Lung (tissue), 12 donors: ENCODE measurements around the gene AZU1. TPM values are rescaled to one million over a fixed set of nuclear protein-coding genes. Genes with fewer than 3 reads are reported as not detected.

Source experiments
- ATAC-seq: fragments of 200-7000 bp; cut with Tn5 transposase; one replicate; pipeline ENCODE4 v1.9.1; 2020; ENCODE audit warnings: moderate number of reproducible peaks; ENCODE audit not compliant: insufficient read depth, low FRiP score
- DNase-seq, 3 donors: peaks; one replicate each; pipeline ENCODE4 v3.0.0-alpha.2; 2013 to 2017
- H3K27ac ChIP-seq, 2 donors: one replicate each; pipeline ENCODE4 v1.5.1; 2013; ENCODE audit warnings: mild to moderate bottlenecking in 2 of 2, moderate library complexity in 2 of 2, control low read depth in 1 of 2, inconsistent platforms in 1 of 2, low read depth in 1 of 2, low read length in 1 of 2
- H3K27me3 ChIP-seq, 3 donors: one replicate each; pipeline ENCODE4 v1.5.1; 2013; ENCODE audit warnings: low read length in 2 of 3; ENCODE audit not compliant: control insufficient read depth in 3 of 3, insufficient read depth in 3 of 3
- H3K36me3 ChIP-seq, 4 donors: one replicate each; pipeline ENCODE4 v1.5.1; 2013; ENCODE audit warnings: low read length in 4 of 4, mild to moderate bottlenecking in 1 of 4, moderate library complexity in 1 of 4; ENCODE audit not compliant: control insufficient read depth in 4 of 4, insufficient read depth in 4 of 4
- H3K4me1 ChIP-seq, 5 donors: one replicate each; pipeline ENCODE4 v1.5.1; 2013; ENCODE audit warnings: low read length in 5 of 5, mild to moderate bottlenecking in 2 of 5, moderate library complexity in 1 of 5; ENCODE audit not compliant: control insufficient read depth in 5 of 5, insufficient read depth in 5 of 5
- H3K4me3 ChIP-seq: one replicate; pipeline ENCODE4 v1.5.1; 2013; ENCODE audit warnings: mild to moderate bottlenecking, control low read depth, moderate library complexity
- H3K9ac ChIP-seq, 2 donors: one replicate each; pipeline ENCODE4 v1.5.1; 2013; ENCODE audit warnings: low read length in 2 of 2, control low read depth in 1 of 2; ENCODE audit not compliant: insufficient read depth in 1 of 2
- H3K9me3 ChIP-seq, 4 donors: one replicate each; pipeline ENCODE4 v1.5.1; 2013; ENCODE audit warnings: low read length in 3 of 4, mild to moderate bottlenecking in 1 of 4, moderate library complexity in 1 of 4; ENCODE audit not compliant: control insufficient read depth in 4 of 4, insufficient read depth in 3 of 4
- CTCF ChIP-seq: IDR thresholded peaks from 2 replicates; pipeline ENCODE4 v1.5.1; 2012; ENCODE audit warnings: mild to moderate bottlenecking; ENCODE audit errors: control extremely low read depth, extremely low read depth
- WGBS, 2 donors: extraction: QIAGEN DNeasy Blood & Tissue Kit; methylation state at CpG; one replicate each; pipeline ENCODE4 v1.1.7; 2013; 5-methylcytosine and 5-hydroxymethylcytosine counted together
- polyA plus RNA-seq, 2 donors: library from polyadenylated mRNA; stranded (reverse); fragments of 200-250 nt; gene quantifications; one replicate each; pipeline ENCODE4 v1.2.1, GENCODE V29; 2013
- total RNA-seq, 2 donors: library from RNA; depleted of rRNA in 1 of 2; stranded (reverse); fragments of >200 nt in 1 of 2; gene quantifications; one replicate each; pipeline ENCODE4 v1.2.1, GENCODE V29; 2014 to 2021
- donor health status: control.
- donor health status: control.
- donor health status: Bipolar disorder and iron deficiency.
- donor health status: healthy.
- donor health status: DM: yes; HTN: yes; CAD: no.

AZU1 gene
- total and polyA plus RNA-seq, 4 donors: 2.0 to 9.8 (median 4.4) TPM

GRCh38 chr19:810883-811489 lies 16.7 kb upstream of the AZU1 start:
- 86 to 87% methylated on average over 22 to 25 of the region's 25 CpGs for WGBS, 2 donors
- Histone ChIP-seq H3K4me1 (no peaks in the 10 kb centered on the region), H3K36me3 (peaks cover 24 to 64% (median 41%) of the 10 kb centered on the region in 4 donors), H3K4me3 (no peak overlapping the region), H3K9me3 (no peaks in the 10 kb centered on the region), H3K27ac (no peak overlapping the region), H3K27me3 (no peaks in the 10 kb centered on the region), H3K9ac (no peak overlapping the region)
- ATAC-seq (no peak), DNase-seq (no peak)
- TF ChIP-seq CTCF: no peak

GRCh38 chr19:811506-812048 lies 16.1 kb upstream of the AZU1 start:
- DNase-seq (no peak), ATAC-seq (no peak)
- Histone ChIP-seq H3K27ac (no peak overlapping the region), H3K4me3 (no peak overlapping the region), H3K27me3 (no peaks in the 10 kb centered on the region), H3K36me3 (peaks cover 27 to 58% (median 37%) of the 10 kb centered on the region in 4 donors), H3K4me1 (no peaks in the 10 kb centered on the region), H3K9ac (no peak overlapping the region), H3K9me3 (no peaks in the 10 kb centered on the region)
- no peak for TF ChIP-seq CTCF
- WGBS, 2 donors: 94 to 95% methylated on average over 20 of the region's 20 CpGs

- no peak for DNase-seq
- Histone ChIP-seq H3K4me3 (no peak overlapping the region), H3K27ac (no peak overlapping the region), H3K9me3 (no peaks in the 10 kb centered on the region), H3K27me3 (no peaks in the 10 kb centered on the region), H3K9ac (no peak overlapping the region), H3K4me1 (no peaks in the 10 kb centered on the region), H3K36me3 (peaks cover 23 to 52% (median 33%) of the 10 kb centered on the region in 4 donors)
- no peak for TF ChIP-seq CTCF
- WGBS, 2 donors: 81 to 93% methylated on average over 62 to 80 of the region's 80 CpGs
- ATAC-seq: no peak
Observed at GRCh38 chr19:812049-812746, 15.4 kb upstream of the AZU1 start.
